GM03348 (cell line): ENCODE data around the gene MLXIPL.
"Not testable (repeated sequence)": the region's sequence is repeated elsewhere in the genome, so short reads cannot be mapped to it uniquely, and the experiment has no call there.

Experiments
- DNase-seq: peaks from one replicate; pipeline ENCODE4 v3.0.0; 2012; ENCODE audit warnings: low spot score

Gene MLXIPL

DNA sequence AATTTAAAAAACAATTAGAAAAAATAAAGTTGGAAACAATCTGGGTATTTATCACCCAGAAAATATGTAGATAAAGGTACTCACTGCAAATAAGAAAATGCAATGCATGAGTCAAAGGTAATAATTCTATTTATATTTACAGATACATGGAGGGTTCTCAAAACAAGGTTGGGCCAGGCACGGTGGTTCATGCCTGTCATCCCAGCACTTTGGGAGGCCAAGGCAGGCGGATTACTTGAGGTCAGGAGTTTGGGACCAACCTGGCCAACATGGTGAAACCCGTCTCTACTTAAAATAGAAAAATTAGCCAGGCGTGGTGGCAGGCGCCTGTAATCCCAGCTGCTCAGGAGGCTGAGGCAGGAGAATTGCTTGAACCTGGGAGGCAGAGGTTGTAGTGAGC, 74.2 kb downstream of the MLXIPL start:
- DNase-seq, result not testable (repeated sequence)

DNA sequence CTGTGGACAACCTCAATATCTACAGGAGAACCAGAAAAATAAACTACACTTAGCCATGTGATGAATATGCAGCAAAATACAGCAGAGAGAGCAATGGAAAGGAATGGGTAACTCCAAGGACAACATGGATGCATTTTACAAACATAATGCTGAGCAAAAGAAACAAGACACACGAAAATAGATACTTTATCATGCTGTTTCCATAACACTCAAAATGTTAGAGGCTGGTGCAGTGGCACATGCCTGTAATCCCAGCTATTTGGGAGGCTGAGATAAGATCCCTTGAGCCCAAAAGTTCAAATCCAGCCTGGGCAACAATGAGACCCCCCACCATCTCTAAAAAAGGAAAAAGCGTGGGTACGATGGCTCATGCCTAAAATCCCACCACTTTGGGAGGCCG, 75.1 kb downstream of the MLXIPL start:
- no peak for DNase-seq

- DNase-seq, result no peak
Observed at GRCh38 chr7:73547841-73548240, 76.5 kb downstream of the MLXIPL start.

DNA sequence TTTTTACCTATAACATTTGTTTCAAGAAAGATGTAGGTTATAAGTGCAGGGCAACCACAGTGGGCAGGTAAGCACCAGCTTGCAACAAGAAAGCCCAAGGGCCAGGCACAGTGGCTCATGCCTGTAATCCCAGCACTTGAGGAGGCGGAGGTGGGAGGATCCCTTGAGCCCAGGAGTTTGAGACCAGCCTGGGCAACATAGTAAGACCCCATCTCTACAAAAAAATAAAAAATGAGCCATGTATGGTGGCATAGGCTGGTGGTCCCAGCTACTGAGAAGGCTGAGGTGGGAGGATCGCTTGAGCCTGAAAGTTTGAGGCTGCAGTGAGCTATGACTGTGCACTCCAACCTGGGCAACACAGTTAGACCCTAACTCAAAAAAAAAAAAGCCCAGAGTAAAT, 79.6 kb downstream of the MLXIPL start:
- no peak for DNase-seq
